Measurements from ENCODE around the gene RPL10.

RPL10 gene

GRCh38 chrX:154401918-154402621 is 3.9 kb downstream of the RPL10 start:
- no peak for DNase-seq

GRCh38 chrX:154402622-154403127 is 4.5 kb downstream of the RPL10 start:
- DNase-seq: no peak

- no peak for DNase-seq
Observed at GRCh38 chrX:154403192-154403591, 5.0 kb downstream of the RPL10 start.

GRCh38 chrX:154403858-154404257 is 5.7 kb downstream of the RPL10 start:
- no peak for DNase-seq

GRCh38 chrX:154404625-154405192 is 6.5 kb downstream of the RPL10 start:
- no peak for DNase-seq

GRCh38 chrX:154408659-154409221 is 10.6 kb downstream of the RPL10 start:
- DNase-seq: no peak

- DNase-seq: no peak
Observed at GRCh38 chrX:154409222-154409871, 11.2 kb downstream of the RPL10 start, which contains the start of gene DNASE1L1. DNASE1L1 (minus strand) TSS chrX:154409254; CDS start chrX:154405568, 3,686 bp downstream.

GRCh38 chrX:154411981-154412340 is 13.8 kb downstream of the RPL10 start:
- DNase-seq: peak in 1 of 2 donors; percentile 47

GRCh38 chrX:154412468-154412867 is 14.3 kb downstream of the RPL10 start:
- DNase-seq: no peak

GRCh38 chrX:154413142-154413541 is 15.0 kb downstream of the RPL10 start:
- no peak for DNase-seq

GRCh38 chrX:154417157-154417556 is 19.0 kb downstream of the RPL10 start:
- no peak for DNase-seq

GRCh38 chrX:154419189-154419588 is 21.0 kb downstream of the RPL10 start:
- DNase-seq: no peak

- no peak for DNase-seq
Observed at GRCh38 chrX:154419688-154420401, 21.7 kb downstream of the RPL10 start.

- DNase-seq: no peak
Observed at GRCh38 chrX:154420402-154420756, 22.2 kb downstream of the RPL10 start.

- no peak for DNase-seq
Observed at GRCh38 chrX:154426916-154427770, 29.0 kb downstream of the RPL10 start.

- DNase-seq: peak; percentile 81 to 83
Observed at GRCh38 chrX:154428176-154429171, 30.3 kb downstream of the RPL10 start, which contains the start of gene ATP6AP1. ATP6AP1 (plus strand) TSS chrX:154428677; CDS start chrX:154428693, 16 bp downstream.

- DNase-seq: no peak
Observed at GRCh38 chrX:154429711-154430110, 31.5 kb downstream of the RPL10 start.

GRCh38 chrX:154430479-154430878 is 32.3 kb downstream of the RPL10 start:
- no peak for DNase-seq

- DNase-seq: no peak
Observed at GRCh38 chrX:154430916-154431315, 32.7 kb downstream of the RPL10 start.

GRCh38 chrX:154431341-154431740 is 33.2 kb downstream of the RPL10 start:
- no peak for DNase-seq

GRCh38 chrX:154432210-154432609 is 34.0 kb downstream of the RPL10 start:
- DNase-seq: no peak
